ENCODE results near the gene APCDD1L.
A peak's percentile ranks its signal among the peaks of the same experiment; 100 is the strongest.
"Not testable (repeated sequence)": the region's sequence is repeated elsewhere in the genome, so short reads cannot be mapped to it uniquely, and the experiment has no call there.

Gene APCDD1L

DNA sequence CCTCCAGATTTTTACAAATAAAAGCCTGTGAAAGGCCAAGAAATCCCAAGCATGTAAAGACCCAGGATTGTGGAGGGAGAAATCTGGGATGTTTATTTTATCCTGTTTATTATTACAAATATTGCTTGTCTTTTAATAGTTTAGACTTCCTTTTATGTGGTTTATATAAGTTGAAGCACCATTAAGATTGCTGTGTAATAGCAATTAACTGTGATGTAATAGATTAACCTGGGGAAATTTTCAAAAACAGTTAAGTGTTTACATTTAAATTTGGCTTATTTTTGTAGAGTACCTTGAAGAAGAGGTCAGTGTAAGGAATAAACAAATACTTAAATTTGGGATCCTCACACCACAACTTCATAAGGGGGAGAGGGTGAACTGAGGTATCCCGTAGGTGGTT is 99.1 kb downstream of the APCDD1L start:
- peaks cover 13% of the 10 kb centered on the region for H3K4me1 Mint-ChIP-seq
- H3K36me3 Mint-ChIP-seq (ENCODE audit: low read depth), result peaks cover 71% of the 10 kb centered on the region
- DNase-seq, result no peak
- H3K27me3 Mint-ChIP-seq (ENCODE audit: low read depth, poor library complexity), result peaks cover 5% of the 10 kb centered on the region
- peaks cover 26% of the 10 kb centered on the region for H3K9me3 Mint-ChIP-seq
- H3K27ac Mint-ChIP-seq, result peak overlapping the region; percentile 72
- TF ChIP-seq, protein P1, sequence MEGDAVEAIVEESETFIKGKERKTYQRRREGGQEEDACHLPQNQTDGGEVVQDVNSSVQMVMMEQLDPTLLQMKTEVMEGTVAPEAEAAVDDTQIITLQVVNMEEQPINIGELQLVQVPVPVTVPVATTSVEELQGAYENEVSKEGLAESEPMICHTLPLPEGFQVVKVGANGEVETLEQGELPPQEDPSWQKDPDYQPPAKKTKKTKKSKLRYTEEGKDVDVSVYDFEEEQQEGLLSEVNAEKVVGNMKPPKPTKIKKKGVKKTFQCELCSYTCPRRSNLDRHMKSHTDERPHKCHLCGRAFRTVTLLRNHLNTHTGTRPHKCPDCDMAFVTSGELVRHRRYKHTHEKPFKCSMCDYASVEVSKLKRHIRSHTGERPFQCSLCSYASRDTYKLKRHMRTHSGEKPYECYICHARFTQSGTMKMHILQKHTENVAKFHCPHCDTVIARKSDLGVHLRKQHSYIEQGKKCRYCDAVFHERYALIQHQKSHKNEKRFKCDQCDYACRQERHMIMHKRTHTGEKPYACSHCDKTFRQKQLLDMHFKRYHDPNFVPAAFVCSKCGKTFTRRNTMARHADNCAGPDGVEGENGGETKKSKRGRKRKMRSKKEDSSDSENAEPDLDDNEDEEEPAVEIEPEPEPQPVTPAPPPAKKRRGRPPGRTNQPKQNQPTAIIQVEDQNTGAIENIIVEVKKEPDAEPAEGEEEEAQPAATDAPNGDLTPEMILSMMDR (IDR thresholded peaks at IDR 0.05), result no peak
- no peak overlapping the region for H3K4me3 Mint-ChIP-seq

DNA sequence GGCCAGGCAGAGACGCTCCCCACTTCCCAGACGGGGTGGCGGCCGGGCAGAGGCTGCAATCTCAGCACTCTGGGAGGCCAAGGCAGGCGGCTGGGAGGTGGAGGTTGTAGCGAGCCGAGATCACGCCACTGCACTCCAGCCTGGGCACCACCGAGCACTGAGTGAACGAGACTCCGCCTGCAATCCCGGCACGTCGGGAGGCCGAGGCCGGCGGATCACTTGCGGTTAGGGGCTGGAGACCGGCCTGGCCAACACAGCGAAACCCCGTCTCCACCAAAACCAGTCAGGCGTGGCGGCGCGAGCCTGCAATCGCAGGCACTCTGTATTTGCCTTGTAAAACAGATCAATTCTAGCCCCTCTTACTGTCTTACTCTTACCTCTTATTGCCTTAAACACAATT is 100.4 kb downstream of the APCDD1L start:
- Mint-ChIP-seq H3K4me1 (peaks cover 13% of the 10 kb centered on the region), H3K36me3 (ENCODE audit: low read depth) (peaks cover 70% of the 10 kb centered on the region), H3K4me3 (peak overlapping the region; percentile 20), H3K9me3 (peaks cover 37% of the 10 kb centered on the region)
- DNase-seq; H3K27ac Mint-ChIP-seq; H3K27me3 Mint-ChIP-seq (ENCODE audit: low read depth, poor library complexity): not testable (repeated sequence)

DNA sequence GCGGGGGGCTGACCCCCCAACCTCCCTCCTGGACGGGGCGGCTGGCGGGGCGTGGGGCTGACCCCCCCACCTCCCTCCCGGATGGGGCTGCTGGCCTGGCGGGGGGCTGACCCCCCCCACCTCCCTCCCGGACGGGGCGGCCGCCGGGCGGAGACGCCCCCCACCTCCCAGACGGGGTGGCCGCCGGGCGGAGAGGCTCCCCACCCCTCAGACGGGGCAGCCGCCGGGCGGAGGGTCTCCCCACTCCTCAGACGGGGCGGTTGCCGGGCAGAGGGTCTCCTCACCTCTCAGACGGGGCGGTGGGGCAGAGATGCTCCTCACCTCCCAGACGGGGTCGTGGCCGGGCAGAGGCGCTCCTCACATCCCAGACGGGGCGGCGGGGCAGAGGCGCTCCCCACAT is 101.0 kb downstream of the APCDD1L start:
- not testable (repeated sequence) for H3K4me3 Mint-ChIP-seq; DNase-seq; H3K27me3 Mint-ChIP-seq (ENCODE audit: low read depth, poor library complexity); H3K27ac Mint-ChIP-seq
- peaks cover 70% of the 10 kb centered on the region for H3K36me3 Mint-ChIP-seq (ENCODE audit: low read depth)
- peaks cover 42% of the 10 kb centered on the region for H3K9me3 Mint-ChIP-seq
- peaks cover 10% of the 10 kb centered on the region for H3K4me1 Mint-ChIP-seq
